HepG2 (cell line): ENCODE measurements around the gene R3HDM4. TPM values are rescaled to one million over a fixed set of nuclear protein-coding genes. Genes with fewer than 3 reads are reported as not detected.

Experiments used
- HNF1B ChIP-seq: sonication (generic); formaldehyde crosslinking; IDR thresholded peaks from 2 replicates; pipeline ENCODE4 v1.5.1; 2020; ENCODE audit warnings: mild to moderate bottlenecking, moderate library complexity, missing genetic modification reagents
- HNRNPL ChIP-seq: fragments of 200-400 bp; formaldehyde crosslinking; IDR thresholded peaks from 2 replicates; pipeline ENCODE4 v1.6.1; 2017; ENCODE audit warnings: mild to moderate bottlenecking, low read depth, low read length
- NFRKB ChIP-seq: fragments of 450-650 bp; IDR thresholded peaks from 2 replicates; pipeline ENCODE4 v1.6.1; 2017
- PPARG ChIP-seq: conservative IDR thresholded peaks from 2 replicates; pipeline ENCODE4 v1.6.1; 2016; ENCODE audit warnings: missing biosample characterization, missing genetic modification reagents
- RFX5 ChIP-seq: IDR thresholded peaks from 2 replicates; pipeline ENCODE4 v1.6.1; 2011; ENCODE audit warnings: low read depth, low read length, improper control_type of control experiment
- RNF219 ChIP-seq: sonication (generic); formaldehyde crosslinking; IDR thresholded peaks from 2 replicates; pipeline ENCODE4 v1.5.0; 2020; ENCODE audit warnings: mild to moderate bottlenecking, missing genetic modification reagents
- RXRB ChIP-seq: IDR thresholded peaks from 2 replicates; pipeline ENCODE4 v1.6.1; 2016; ENCODE audit warnings: borderline replicate concordance, missing genetic modification reagents, missing compliant biosample characterization
- SAFB2 ChIP-seq: sonication (generic); formaldehyde crosslinking; IDR thresholded peaks from 2 replicates; pipeline ENCODE4 v1.5.1; 2020; ENCODE audit warnings: missing genetic modification reagents, low read depth, mild to moderate bottlenecking, borderline replicate concordance
- ZNF124 ChIP-seq: sonication (generic); formaldehyde crosslinking; IDR thresholded peaks from 2 replicates; pipeline ENCODE4 v1.4.0; 2020; ENCODE audit warnings: missing genetic modification reagents
- ZNF276 ChIP-seq: sonication (generic); formaldehyde crosslinking; IDR thresholded peaks from 2 replicates; pipeline ENCODE4 v1.4.0; 2020; ENCODE audit warnings: mild to moderate bottlenecking, low read depth, missing genetic modification reagents
- ZNF280D ChIP-seq: sonication (generic); formaldehyde crosslinking; IDR thresholded peaks from 2 replicates; pipeline ENCODE4 v1.5.1; 2020; ENCODE audit warnings: mild to moderate bottlenecking, missing genetic modification reagents
- ZNF567 ChIP-seq: sonication (generic); formaldehyde crosslinking; IDR thresholded peaks from 2 replicates; pipeline ENCODE4 v1.8.1; 2023; ENCODE audit warnings: mild to moderate bottlenecking, missing genetic modification reagents, borderline replicate concordance
- ZNF713 ChIP-seq: sonication (generic); formaldehyde crosslinking; IDR thresholded peaks from 2 replicates; pipeline ENCODE4 v1.4.0; 2020; ENCODE audit warnings: mild to moderate bottlenecking, missing genetic modification reagents
- ZNF776 ChIP-seq: sonication (generic); formaldehyde crosslinking; IDR thresholded peaks from 2 replicates; pipeline ENCODE4 v1.4.0; 2020; ENCODE audit warnings: mild to moderate bottlenecking, missing genetic modification reagents
- polyA plus RNA-seq, 8 experiments: library from polyadenylated mRNA; depleted of rRNA in 3 of 8; stranded (reverse) in 7 of 8; unstranded in 1 of 8; fragments of >200 nt; fragmentation: Illumina TruSeq in 4 of 8; extraction: Trizol in 4 of 8; gene quantifications; 2 replicates each; pipeline versions ENCODE4 v1.2.1 to v1.2.3, GENCODE V29; 2011 to 2016; ENCODE audit warnings: low read depth in 4 of 8, missing spikeins in 1 of 8, mixed read lengths in 1 of 8; ENCODE audit not compliant: insufficient read depth in 1 of 8
- total RNA-seq, 5 experiments: library from RNA; depleted of rRNA; stranded (reverse); fragments of >200 nt; fragmentation: Illumina TruSeq; extraction: Trizol; gene quantifications; 2 replicates each; pipeline ENCODE4 v1.2.3, GENCODE V29; 2016; ENCODE audit warnings: low read depth in 1 of 5

The R3HDM4 gene
- total and polyA plus RNA-seq, 2 of the 13 experiments (the other 11 are each of a cell fraction or from before 2014, with no cell fraction given) = 26.2 to 26.9 TPM

- peak; percentile 75; the same call in 1 of the 2 replicates for TF ChIP-seq ZNF276 (CRISPR knock-in tag)
- TF ChIP-seq ZNF280D (CRISPR knock-in tag) = peak; percentile 71
- TF ChIP-seq ZNF713 (CRISPR knock-in tag) = 0 out of 2 replicates have a peak, but pooled peaks have one; percentile 57
- TF ChIP-seq RNF219 (CRISPR knock-in tag) = no peak; the same call in 1 of the 2 replicates
- TF ChIP-seq HNRNPL = peak; percentile 100
- peak; percentile 78; the same call in 1 of the 2 replicates for TF ChIP-seq ZNF124 (CRISPR knock-in tag)
- TF ChIP-seq NFRKB = no peak
- no peak for TF ChIP-seq RFX5
- no peak; the same call in 1 of the 2 replicates for TF ChIP-seq ZNF567 (CRISPR knock-in tag)
- TF ChIP-seq PPARG (CRISPR knock-in tag) = peak; percentile 88
- TF ChIP-seq RXRB = peak; percentile 92
- no peak; the same call in 1 of the 2 replicates for TF ChIP-seq SAFB2 (CRISPR knock-in tag)
- TF ChIP-seq HNF1B (CRISPR knock-in tag) = peak; percentile 89
- TF ChIP-seq ZNF776 (CRISPR knock-in tag) = peak; percentile 48; the same call in 1 of the 2 replicates
Measured at GRCh38 chr19:934865-935479, 22.0 kb upstream of the R3HDM4 start (continued).
